Ovary (tissue), 3 donors: Measurements from ENCODE around the gene FAM193A.

Experiments used
- EP300 ChIP-seq: sonication (generic); formaldehyde crosslinking; IDR thresholded peaks from one replicate; pipeline ENCODE4 v1.6.1; 2017; ENCODE audit warnings: antibody characterized with exemption
- POLR2A ChIP-seq: fragments of 450-650 bp; IDR thresholded peaks from one replicate; pipeline ENCODE4 v1.6.1; 2017; ENCODE audit warnings: antibody characterized with exemption, mild to moderate bottlenecking, moderate library complexity
- TF ChIP-seq, protein P1 (sequence below), 3 donors: fragments of 450-650 bp in 2 of 3; fragments of 200-600 bp in 1 of 3; IDR thresholded peaks; one replicate each; pipeline versions ENCODE4 v1.5.1 to v1.8.0; 2016 to 2022; ENCODE audit warnings: antibody characterized with exemption in 3 of 3, mild to moderate bottlenecking in 1 of 3
- donor health status: DM: no; HTN: no; CAD: no.

DNA sequence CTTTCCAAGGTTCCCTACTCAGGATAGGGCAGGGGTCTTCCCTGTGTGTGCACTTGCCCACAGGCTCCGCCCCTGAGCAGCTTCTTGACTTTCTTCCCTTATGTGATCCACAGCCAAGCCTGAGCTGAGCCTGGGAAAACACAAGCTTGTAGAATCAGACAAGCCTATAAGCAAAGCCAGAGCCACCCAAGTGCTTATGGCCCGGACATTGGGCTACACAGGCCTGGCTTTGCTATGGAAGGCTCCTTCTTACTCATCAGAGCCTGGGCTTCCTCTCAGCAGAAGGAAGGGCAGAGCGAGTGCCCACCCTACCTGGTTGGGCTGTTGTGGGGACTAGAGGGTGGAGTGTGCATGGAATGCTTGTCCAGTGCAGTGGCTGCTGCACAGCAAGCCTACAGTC lies 221.0 kb downstream of the FAM193A start:
- TF ChIP-seq, protein P1, sequence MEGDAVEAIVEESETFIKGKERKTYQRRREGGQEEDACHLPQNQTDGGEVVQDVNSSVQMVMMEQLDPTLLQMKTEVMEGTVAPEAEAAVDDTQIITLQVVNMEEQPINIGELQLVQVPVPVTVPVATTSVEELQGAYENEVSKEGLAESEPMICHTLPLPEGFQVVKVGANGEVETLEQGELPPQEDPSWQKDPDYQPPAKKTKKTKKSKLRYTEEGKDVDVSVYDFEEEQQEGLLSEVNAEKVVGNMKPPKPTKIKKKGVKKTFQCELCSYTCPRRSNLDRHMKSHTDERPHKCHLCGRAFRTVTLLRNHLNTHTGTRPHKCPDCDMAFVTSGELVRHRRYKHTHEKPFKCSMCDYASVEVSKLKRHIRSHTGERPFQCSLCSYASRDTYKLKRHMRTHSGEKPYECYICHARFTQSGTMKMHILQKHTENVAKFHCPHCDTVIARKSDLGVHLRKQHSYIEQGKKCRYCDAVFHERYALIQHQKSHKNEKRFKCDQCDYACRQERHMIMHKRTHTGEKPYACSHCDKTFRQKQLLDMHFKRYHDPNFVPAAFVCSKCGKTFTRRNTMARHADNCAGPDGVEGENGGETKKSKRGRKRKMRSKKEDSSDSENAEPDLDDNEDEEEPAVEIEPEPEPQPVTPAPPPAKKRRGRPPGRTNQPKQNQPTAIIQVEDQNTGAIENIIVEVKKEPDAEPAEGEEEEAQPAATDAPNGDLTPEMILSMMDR (IDR thresholded peaks at IDR 0.05), result no peak
- TF ChIP-seq EP300, result no peak
- TF ChIP-seq POLR2A, result no peak
